ENCODE results near the gene ACTG2. TPM values are rescaled to one million over a fixed set of nuclear protein-coding genes. Genes with fewer than 3 reads are reported as not detected.

The ACTG2 gene
- total RNA-seq (2014; rRNA removed; shearing (Covaris generic)) (not detected in 2 replicates), polyA plus RNA-seq (2016; fragmentation: Nextera tagmentation; extraction: Ambion mirVana) (not detected in 2 replicates)

DNA sequence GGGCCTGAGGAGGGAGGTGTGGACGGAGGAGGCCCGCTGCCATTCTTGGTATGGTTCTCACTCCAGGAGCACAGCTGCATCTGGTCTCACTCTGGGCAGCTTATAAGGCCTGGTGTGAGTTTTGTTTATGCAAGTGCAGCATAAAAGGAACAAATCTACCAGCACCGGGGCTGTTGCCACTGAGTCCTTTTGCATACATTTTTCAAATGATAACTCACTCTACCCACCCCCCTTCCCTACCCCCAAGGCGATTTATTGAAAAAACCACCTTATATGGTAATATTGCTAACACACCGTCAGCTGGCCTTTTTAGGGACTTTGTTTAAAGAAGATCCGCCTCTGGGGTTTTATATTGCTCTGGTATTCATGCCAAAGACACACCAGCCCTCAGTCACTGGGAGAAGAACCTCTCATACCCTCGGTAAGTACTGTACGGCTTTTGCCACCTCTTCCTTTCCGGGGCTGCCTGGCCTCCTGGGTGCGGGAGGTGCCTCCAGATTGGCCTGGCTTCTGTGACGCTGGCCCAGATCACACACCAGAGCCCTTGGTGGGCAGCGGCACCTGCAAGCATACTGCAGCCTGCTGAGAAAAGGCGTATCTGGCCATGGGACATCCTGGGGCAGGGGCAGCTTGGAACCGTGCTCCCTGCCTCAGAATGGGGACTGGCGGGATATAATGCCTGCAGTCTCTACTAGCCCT lies at the start of gene ACTG2:
TSS of gene ACTG2 (plus strand) at position 378 of the 699 bp plus-strand sequence. CDS start 8,304 bp downstream, outside the sequence.
- DNase-seq, result no peak
- Histone ChIP-seq H3F3A (ENCODE audit: insufficient read depth) (peaks cover 12% of the 10 kb centered on the region), H2AFZ (no peak within 1 kb of the TSS), H3K9me3 (ENCODE audit: low read depth) (no peaks in the 10 kb centered on the region), H3K36me3 (ENCODE audit: low read depth) (no peaks in the 10 kb centered on the region), H4K20me1 (ENCODE audit: insufficient read depth) (0 out of 2 replicates have a peak, but pooled peaks cover 6% of the 10 kb centered on the region), H3K27me3 (replicated peaks; ENCODE audit: insufficient read depth) (peaks cover 76% of the 10 kb centered on the region), H3K4me1 (ENCODE audit: insufficient read depth) (peaks cover 13% of the 10 kb centered on the region), H3K27ac (no peak within 1 kb of the TSS), H3K4me3 (no peak within 1 kb of the TSS), H3K9ac (no peak within 1 kb of the TSS), H3K9me2 (ENCODE audit: insufficient read depth) (no peaks in the 10 kb centered on the region), H3K79me2 (ENCODE audit: insufficient read depth) (no peaks in the 10 kb centered on the region), H3K4me2 (ENCODE audit: unreplicated experiment) (no peak within 1 kb of the TSS)
- TF ChIP-seq EZH2phosphoT487 (IDR thresholded peaks at IDR 0.05; ENCODE audit: insufficient read depth, low read depth), result no peak
- no peak for TF ChIP-seq EZH2 (IDR thresholded peaks at IDR 0.05; ENCODE audit: insufficient read depth, poor library complexity, severe bottlenecking)
- WGBS, 2 experiments (ENCODE audit: low coverage in 1 of 2, low lambda C conversion rate in 2 of 2, missing lambda C conversion rate in 2 of 2), result 84 to 86% methylated on average over 15 of the region's 15 CpGs
- in situ Hi-C loops (cut with MboI), result no loop called here

DNA sequence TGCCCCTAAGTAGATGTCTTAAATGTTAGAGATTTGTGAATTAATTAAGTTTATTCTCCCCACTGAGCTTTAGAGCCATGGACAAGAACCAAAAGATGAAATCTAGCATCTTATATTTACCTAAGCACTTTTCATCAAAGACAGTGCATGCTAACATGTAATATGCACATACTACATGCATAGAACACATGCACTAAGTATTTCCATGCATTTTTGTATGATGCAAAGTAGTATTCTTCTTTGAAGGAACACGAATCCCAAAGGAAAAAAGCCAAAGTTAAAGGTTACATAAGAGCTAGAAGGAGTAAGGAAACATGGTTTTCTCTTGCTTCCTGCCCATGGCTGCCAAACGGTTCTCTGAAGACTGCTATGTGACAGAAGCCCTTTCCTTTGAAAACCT lies 48.7 kb upstream of the ACTG2 start:
- Histone ChIP-seq H3K36me3 (ENCODE audit: low read depth) (peaks cover 36% of the 10 kb centered on the region; the same call in 1 of the 2 replicates), H3K9me3 (ENCODE audit: low read depth) (no peaks in the 10 kb centered on the region), H3K79me2 (ENCODE audit: insufficient read depth) (peaks cover 12% of the 10 kb centered on the region; the same call in 1 of the 2 replicates), H3K4me3 (no peak overlapping the region), H4K20me1 (ENCODE audit: insufficient read depth) (no peaks in the 10 kb centered on the region), H3K27ac (no peak overlapping the region), H2AFZ (no peak overlapping the region), H3K27me3 (replicated peaks; ENCODE audit: insufficient read depth) (peaks cover 16% of the 10 kb centered on the region), H3F3A (ENCODE audit: insufficient read depth) (peaks cover 4% of the 10 kb centered on the region), H3K4me1 (ENCODE audit: insufficient read depth) (peaks cover 3% of the 10 kb centered on the region; the same call in 1 of the 2 replicates), H3K4me2 (ENCODE audit: unreplicated experiment) (no peak overlapping the region), H3K9ac (no peak overlapping the region), H3K9me2 (ENCODE audit: insufficient read depth) (no peaks in the 10 kb centered on the region)
- no peak for DNase-seq
- in situ Hi-C loops (cut with MboI), result no loop called here
- TF ChIP-seq EZH2phosphoT487 (IDR thresholded peaks at IDR 0.05; ENCODE audit: insufficient read depth, low read depth) (no peak), EZH2 (IDR thresholded peaks at IDR 0.05; ENCODE audit: insufficient read depth, poor library complexity, severe bottlenecking) (no peak)
- 66 to 74% methylated on average over 2 of the region's 2 CpGs for whole genome bisulfite sequencing, 2 experiments (ENCODE audit: low coverage in 1 of 2, low lambda C conversion rate in 2 of 2, missing lambda C conversion rate in 2 of 2)

DNA sequence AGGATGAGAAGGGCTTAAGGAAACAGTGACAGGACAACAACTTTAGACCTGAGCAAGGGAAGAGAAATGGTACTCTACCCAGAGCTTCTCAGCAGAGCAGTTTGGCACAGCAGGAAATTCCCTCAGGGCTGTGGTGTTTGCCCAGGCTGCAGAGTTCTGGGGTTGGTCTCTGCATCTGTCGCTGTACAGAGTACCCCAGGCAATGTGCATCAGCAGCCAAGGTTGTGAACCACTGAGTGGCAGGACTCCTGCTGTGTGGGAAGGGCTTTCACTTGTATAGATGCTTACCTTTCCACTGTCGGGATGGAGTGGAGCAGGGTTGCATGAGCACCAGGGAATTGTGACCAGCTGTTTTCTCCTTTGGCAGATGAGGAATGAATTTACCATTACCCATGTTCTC lies 42.8 kb upstream of the ACTG2 start:
- in situ Hi-C loops (cut with MboI), result no loop called here
- no peaks in the 10 kb centered on the region for H3K79me2 ChIP-seq (ENCODE audit: insufficient read depth)
- no peaks in the 10 kb centered on the region for H3K9me3 ChIP-seq (ENCODE audit: low read depth)
- TF ChIP-seq EZH2phosphoT487 (IDR thresholded peaks at IDR 0.05; ENCODE audit: insufficient read depth, low read depth) (no peak), EZH2 (IDR thresholded peaks at IDR 0.05; ENCODE audit: insufficient read depth, poor library complexity, severe bottlenecking) (no peak)
- H3K9me2 ChIP-seq (ENCODE audit: insufficient read depth), result no peaks in the 10 kb centered on the region
- WGBS, 2 experiments (ENCODE audit: low coverage in 1 of 2, low lambda C conversion rate in 2 of 2, missing lambda C conversion rate in 2 of 2), result 97 to 98% methylated on average over 2 of the region's 2 CpGs
- peaks cover 16% of the 10 kb centered on the region; the same call in 1 of the 2 replicates for H3K27me3 ChIP-seq (replicated peaks; ENCODE audit: insufficient read depth)
- H4K20me1 ChIP-seq (ENCODE audit: insufficient read depth), result no peaks in the 10 kb centered on the region
- peaks cover 17% of the 10 kb centered on the region for H3F3A ChIP-seq (ENCODE audit: insufficient read depth)
- no peak for DNase-seq
- peaks cover 9% of the 10 kb centered on the region for H3K4me1 ChIP-seq (ENCODE audit: insufficient read depth)
- H3K4me2 ChIP-seq (ENCODE audit: unreplicated experiment), result no peak overlapping the region
- H3K36me3 ChIP-seq (ENCODE audit: low read depth), result peaks cover 33% of the 10 kb centered on the region
- no peak overlapping the region for H2AFZ ChIP-seq
- H3K4me3 ChIP-seq, result no peak overlapping the region
- H3K27ac ChIP-seq, result no peak overlapping the region
- H3K9ac ChIP-seq, result no peak overlapping the region

DNA sequence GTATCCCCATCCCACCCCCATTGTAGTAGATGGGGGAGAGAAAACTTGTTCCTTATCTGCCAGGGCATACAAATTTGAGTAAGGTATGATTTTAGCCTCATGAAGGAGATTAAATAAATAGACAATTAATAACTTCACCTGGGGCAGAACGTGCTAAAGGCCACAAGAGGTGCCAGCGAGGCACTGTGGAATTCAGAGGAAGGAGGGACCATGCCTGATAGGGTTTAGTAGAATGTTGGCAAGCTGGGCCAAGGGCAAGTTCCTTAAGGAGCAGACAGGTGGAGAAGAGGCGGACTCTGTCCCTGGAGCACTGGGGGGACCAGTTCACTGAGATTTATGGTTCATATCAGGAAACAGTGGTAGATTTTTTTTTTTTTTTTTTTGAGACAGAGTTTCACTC lies 41.5 kb upstream of the ACTG2 start:
- Histone ChIP-seq H3K9ac (no peak overlapping the region), H3K36me3 (ENCODE audit: low read depth) (peaks cover 22% of the 10 kb centered on the region), H3K9me2 (ENCODE audit: insufficient read depth) (no peaks in the 10 kb centered on the region), H3F3A (ENCODE audit: insufficient read depth) (peaks cover 28% of the 10 kb centered on the region), H2AFZ (no peak overlapping the region), H3K4me3 (no peak overlapping the region), H3K4me1 (ENCODE audit: insufficient read depth) (peaks cover 16% of the 10 kb centered on the region), H3K27me3 (replicated peaks; ENCODE audit: insufficient read depth) (peaks cover 16% of the 10 kb centered on the region; the same call in 1 of the 2 replicates), H3K27ac (no peak overlapping the region), H3K9me3 (ENCODE audit: low read depth) (no peaks in the 10 kb centered on the region), H4K20me1 (ENCODE audit: insufficient read depth) (no peaks in the 10 kb centered on the region), H3K79me2 (ENCODE audit: insufficient read depth) (no peaks in the 10 kb centered on the region), H3K4me2 (ENCODE audit: unreplicated experiment) (no peak overlapping the region)
- DNase-seq, result peak; percentile 5
- TF ChIP-seq EZH2 (IDR thresholded peaks at IDR 0.05; ENCODE audit: insufficient read depth, poor library complexity, severe bottlenecking), result no peak
- TF ChIP-seq EZH2phosphoT487 (IDR thresholded peaks at IDR 0.05; ENCODE audit: insufficient read depth, low read depth), result no peak
- in situ Hi-C loops (cut with MboI), result no loop called here
- 98% methylated on average over 3 of the region's 3 CpGs for WGBS, 2 experiments (ENCODE audit: low coverage in 1 of 2, low lambda C conversion rate in 2 of 2, missing lambda C conversion rate in 2 of 2)
